ENCODE results near the gene STARD13. TPM values are rescaled to one million over a fixed set of nuclear protein-coding genes. Genes with fewer than 3 reads are reported as not detected.

STARD13 gene
- total RNA-seq, 1 experiment from 2014 or later = 4.1 TPM

- Histone ChIP-seq H4K20me1 (ENCODE audit: insufficient read depth) (no peaks in the 10 kb centered on the region), H3K4me3 (replicated peaks in 1 of 2; ENCODE audit: low read depth in 1 of 2, low read length in 2 of 2) (no peak overlapping the region), H3K9me3 (ENCODE audit: control insufficient read depth in 1 of 2, insufficient read depth in 1 of 2, low read depth in 1 of 2, low read length in 2 of 2) (no peaks in the 10 kb centered on the region), H3K36me3 (ENCODE audit: control insufficient read depth in 1 of 2, insufficient read depth in 2 of 2, low read length in 2 of 2) (no peaks in the 10 kb centered on the region), H3K9me2 (ENCODE audit: insufficient read depth) (no peaks in the 10 kb centered on the region), H3K9ac (ENCODE audit: low read length) (no peak overlapping the region), H3K27me3 (ENCODE audit: insufficient read depth, low read length) (no peaks in the 10 kb centered on the region), H3K79me2 (ENCODE audit: insufficient read depth, low read length) (no peaks in the 10 kb centered on the region), H3K4me2 (ENCODE audit: low read length) (no peak overlapping the region), H3K27ac (ENCODE audit: low read depth, low read length) (no peak overlapping the region), H2AFZ (ENCODE audit: low read depth, low read length, poor library complexity, severe bottlenecking) (no peak overlapping the region), H3K4me1 (ENCODE audit: control insufficient read depth in 1 of 2, insufficient read depth in 2 of 2, low read length in 2 of 2) (peaks cover 6 to 18% of the 10 kb centered on the region in 2 experiments; a peak in 3 of 4 replicates)
- ChIA-PET POLR2A (no interaction called here), RAD21 (ENCODE audit: low non-redundant PET in 1 of 2, low total read pairs in 2 of 2, uncharacterized antibody in 2 of 2, unreplicated experiment in 2 of 2) (no interaction called here), CTCF (no interaction called here)
- TF ChIP-seq RAD21 (IDR thresholded peaks at IDR 0.05; ENCODE audit: low read depth) (no peak), TCF7L2 (IDR thresholded peaks at IDR 0.05; ENCODE audit: borderline replicate concordance, extremely low read depth, insufficient read depth, insufficient read length) (no peak), FOSL1 (IDR thresholded peaks at IDR 0.05; ENCODE audit: low read depth) (no peak), EZH2 (IDR thresholded peaks at IDR 0.05) (no peak), MAX (IDR thresholded peaks at IDR 0.05) (no peak), ZFX (IDR thresholded peaks at IDR 0.05) (no peak), ZNF274 (IDR thresholded peaks at IDR 0.05; ENCODE audit: low read depth, low read length) (no peak)
- intact Hi-C loops (cut with micrococcal nuclease) = no loop called here
- no TSS peak for BruUV-seq (replicated peaks)
- DNase-seq (ENCODE audit: low read depth, low spot score) (no peak), ATAC-seq (no peak)
These were observed 116.1 kb downstream of the STARD13 start for GRCh38 chr13:33169273-33169980.

DNA sequence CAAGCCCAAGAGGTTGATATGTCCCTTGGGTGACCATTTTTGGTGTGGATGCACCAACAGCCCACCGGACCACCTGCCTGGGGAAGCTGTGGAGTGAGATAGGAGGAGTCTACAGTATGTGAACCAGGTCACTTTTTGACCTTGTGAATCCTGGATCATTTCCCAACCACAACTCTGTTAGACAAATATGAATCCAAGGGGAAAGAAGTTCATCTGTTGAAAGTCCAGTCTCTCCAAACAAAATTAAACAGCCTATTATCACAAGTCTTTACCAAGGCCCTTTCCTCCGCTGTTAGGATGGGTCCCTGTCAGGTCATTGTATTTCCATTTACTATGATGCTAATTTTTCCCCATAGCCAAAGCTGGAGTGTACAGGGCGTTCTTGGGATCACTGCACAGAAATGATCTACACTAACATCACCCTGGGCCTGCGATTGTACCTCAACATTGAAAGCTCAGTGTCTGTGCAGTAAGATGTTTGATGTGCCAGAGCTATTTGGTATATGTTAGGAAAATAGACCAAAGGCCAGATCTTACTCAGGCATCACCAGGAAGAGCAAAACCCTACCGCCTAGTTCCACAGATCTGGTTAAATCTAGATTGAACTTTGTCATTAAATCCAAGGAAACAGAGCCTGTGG lies 117.1 kb downstream of the STARD13 start:
- H3K9ac ChIP-seq (ENCODE audit: low read length) = no peak overlapping the region
- DNase-seq (ENCODE audit: low read depth, low spot score) (no peak), ATAC-seq (no peak)
- no peaks in the 10 kb centered on the region for H3K9me3 ChIP-seq (ENCODE audit: control insufficient read depth in 1 of 2, insufficient read depth in 1 of 2, low read depth in 1 of 2, low read length in 2 of 2)
- H3K27me3 ChIP-seq (ENCODE audit: insufficient read depth, low read length) = no peaks in the 10 kb centered on the region
- H3K4me3 ChIP-seq (replicated peaks in 1 of 2; ENCODE audit: low read depth in 1 of 2, low read length in 2 of 2) = no peak overlapping the region
- H3K9me2 ChIP-seq (ENCODE audit: insufficient read depth) = no peaks in the 10 kb centered on the region
- H3K27ac ChIP-seq (ENCODE audit: low read depth, low read length) = no peak overlapping the region
- H3K79me2 ChIP-seq (ENCODE audit: insufficient read depth, low read length) = no peaks in the 10 kb centered on the region
- ChIA-PET RAD21 (ENCODE audit: low non-redundant PET in 1 of 2, low total read pairs in 2 of 2, uncharacterized antibody in 2 of 2, unreplicated experiment in 2 of 2) (no interaction called here), POLR2A (no interaction called here), CTCF (no interaction called here)
- peaks cover 6 to 18% of the 10 kb centered on the region in 2 experiments; a peak in 3 of 4 replicates for H3K4me1 ChIP-seq (ENCODE audit: control insufficient read depth in 1 of 2, insufficient read depth in 2 of 2, low read length in 2 of 2)
- BruUV-seq (replicated peaks) = no TSS peak
- H3K4me2 ChIP-seq (ENCODE audit: low read length) = no peak overlapping the region
- intact Hi-C loops (cut with micrococcal nuclease) = no loop called here
- no peaks in the 10 kb centered on the region for H4K20me1 ChIP-seq (ENCODE audit: insufficient read depth)
- no peak overlapping the region for H2AFZ ChIP-seq (ENCODE audit: low read depth, low read length, poor library complexity, severe bottlenecking)
- no peaks in the 10 kb centered on the region for H3K36me3 ChIP-seq (ENCODE audit: control insufficient read depth in 1 of 2, insufficient read depth in 2 of 2, low read length in 2 of 2)
- TF ChIP-seq, protein P1, sequence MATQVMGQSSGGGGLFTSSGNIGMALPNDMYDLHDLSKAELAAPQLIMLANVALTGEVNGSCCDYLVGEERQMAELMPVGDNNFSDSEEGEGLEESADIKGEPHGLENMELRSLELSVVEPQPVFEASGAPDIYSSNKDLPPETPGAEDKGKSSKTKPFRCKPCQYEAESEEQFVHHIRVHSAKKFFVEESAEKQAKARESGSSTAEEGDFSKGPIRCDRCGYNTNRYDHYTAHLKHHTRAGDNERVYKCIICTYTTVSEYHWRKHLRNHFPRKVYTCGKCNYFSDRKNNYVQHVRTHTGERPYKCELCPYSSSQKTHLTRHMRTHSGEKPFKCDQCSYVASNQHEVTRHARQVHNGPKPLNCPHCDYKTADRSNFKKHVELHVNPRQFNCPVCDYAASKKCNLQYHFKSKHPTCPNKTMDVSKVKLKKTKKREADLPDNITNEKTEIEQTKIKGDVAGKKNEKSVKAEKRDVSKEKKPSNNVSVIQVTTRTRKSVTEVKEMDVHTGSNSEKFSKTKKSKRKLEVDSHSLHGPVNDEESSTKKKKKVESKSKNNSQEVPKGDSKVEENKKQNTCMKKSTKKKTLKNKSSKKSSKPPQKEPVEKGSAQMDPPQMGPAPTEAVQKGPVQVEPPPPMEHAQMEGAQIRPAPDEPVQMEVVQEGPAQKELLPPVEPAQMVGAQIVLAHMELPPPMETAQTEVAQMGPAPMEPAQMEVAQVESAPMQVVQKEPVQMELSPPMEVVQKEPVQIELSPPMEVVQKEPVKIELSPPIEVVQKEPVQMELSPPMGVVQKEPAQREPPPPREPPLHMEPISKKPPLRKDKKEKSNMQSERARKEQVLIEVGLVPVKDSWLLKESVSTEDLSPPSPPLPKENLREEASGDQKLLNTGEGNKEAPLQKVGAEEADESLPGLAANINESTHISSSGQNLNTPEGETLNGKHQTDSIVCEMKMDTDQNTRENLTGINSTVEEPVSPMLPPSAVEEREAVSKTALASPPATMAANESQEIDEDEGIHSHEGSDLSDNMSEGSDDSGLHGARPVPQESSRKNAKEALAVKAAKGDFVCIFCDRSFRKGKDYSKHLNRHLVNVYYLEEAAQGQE (IDR thresholded peaks at IDR 0.05; ENCODE audit: low read depth) = no peak
- TF ChIP-seq ZFX (IDR thresholded peaks at IDR 0.05) = no peak
- no peak for TF ChIP-seq TCF7L2 (IDR thresholded peaks at IDR 0.05; ENCODE audit: borderline replicate concordance, extremely low read depth, insufficient read depth, insufficient read length)
- TF ChIP-seq, protein P2, sequence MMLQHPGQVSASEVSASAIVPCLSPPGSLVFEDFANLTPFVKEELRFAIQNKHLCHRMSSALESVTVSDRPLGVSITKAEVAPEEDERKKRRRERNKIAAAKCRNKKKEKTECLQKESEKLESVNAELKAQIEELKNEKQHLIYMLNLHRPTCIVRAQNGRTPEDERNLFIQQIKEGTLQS (IDR thresholded peaks at IDR 0.05) = no peak
- TF ChIP-seq RAD21 (IDR thresholded peaks at IDR 0.05; ENCODE audit: low read depth) = no peak
- TF ChIP-seq SRF (IDR thresholded peaks at IDR 0.05; ENCODE audit: low read depth) = no peak
- TF ChIP-seq EZH2 (IDR thresholded peaks at IDR 0.05) = no peak
- TF ChIP-seq ELF1 (IDR thresholded peaks at IDR 0.05; ENCODE audit: borderline replicate concordance, low read depth) = no peak
- no peak for TF ChIP-seq CTCF (IDR thresholded peaks at IDR 0.05 in 2 of 3, conservative IDR thresholded peaks at IDR 0.05 in 1 of 3; ENCODE audit: borderline replicate concordance in 1 of 3, insufficient read depth in 1 of 3, low read depth in 2 of 3, low read length in 2 of 3)
